GM18858 (cell line): ENCODE data around the gene ANKLE1.
A peak's percentile ranks its signal among the peaks of the same experiment; 100 is the strongest.
"Not testable (repeated sequence)": the region's sequence is repeated elsewhere in the genome, so short reads cannot be mapped to it uniquely, and the experiment has no call there.

Experiments
- ATAC-seq: cut with Tn5 transposase; IDR thresholded peaks from one replicate; pipeline ENCODE4 v1.9.1; 2021; ENCODE audit not compliant: unreplicated experiment

ANKLE1 gene

GRCh38 chr19:17246681-17247425, 34.8 kb upstream of the ANKLE1 start:
- no peak for ATAC-seq

DNA sequence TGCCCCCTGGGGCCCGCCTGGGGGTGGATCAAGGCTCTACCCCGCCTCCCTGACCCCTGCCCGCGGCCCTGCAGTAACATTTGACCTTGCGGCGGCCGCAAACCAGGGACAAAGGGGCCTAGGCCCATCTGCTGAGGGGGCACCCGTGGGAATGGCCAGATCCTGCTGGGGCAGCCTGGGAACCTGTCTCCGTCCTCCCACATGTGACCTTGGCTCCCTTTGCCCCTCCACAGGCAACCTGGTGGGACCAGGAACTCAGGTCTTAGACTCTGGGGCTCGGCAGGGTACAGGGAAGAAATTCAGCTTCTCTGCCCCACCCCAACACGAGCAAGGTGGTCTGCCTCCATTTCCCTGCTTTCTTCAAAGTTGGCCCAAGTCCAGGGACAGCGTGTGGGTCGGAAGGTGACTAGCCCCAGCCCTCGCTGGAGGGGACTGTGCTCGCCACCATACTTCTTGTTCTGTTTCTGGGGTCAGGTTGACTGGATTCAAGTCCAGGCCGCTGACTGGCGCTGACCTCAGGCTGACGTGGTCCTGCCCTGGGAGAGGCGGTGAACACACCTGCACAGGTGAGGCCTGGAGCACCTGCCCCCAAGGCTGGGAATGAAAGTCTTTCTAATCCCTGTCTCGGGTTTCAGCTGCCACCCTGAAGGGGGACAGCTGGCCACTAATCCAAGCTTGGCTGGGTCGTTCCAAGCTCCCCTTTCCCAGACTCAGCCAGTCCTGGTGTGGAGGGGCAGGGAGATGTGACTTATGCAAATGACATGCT, 33.5 kb upstream of the ANKLE1 start:
- no peak for ATAC-seq

DNA sequence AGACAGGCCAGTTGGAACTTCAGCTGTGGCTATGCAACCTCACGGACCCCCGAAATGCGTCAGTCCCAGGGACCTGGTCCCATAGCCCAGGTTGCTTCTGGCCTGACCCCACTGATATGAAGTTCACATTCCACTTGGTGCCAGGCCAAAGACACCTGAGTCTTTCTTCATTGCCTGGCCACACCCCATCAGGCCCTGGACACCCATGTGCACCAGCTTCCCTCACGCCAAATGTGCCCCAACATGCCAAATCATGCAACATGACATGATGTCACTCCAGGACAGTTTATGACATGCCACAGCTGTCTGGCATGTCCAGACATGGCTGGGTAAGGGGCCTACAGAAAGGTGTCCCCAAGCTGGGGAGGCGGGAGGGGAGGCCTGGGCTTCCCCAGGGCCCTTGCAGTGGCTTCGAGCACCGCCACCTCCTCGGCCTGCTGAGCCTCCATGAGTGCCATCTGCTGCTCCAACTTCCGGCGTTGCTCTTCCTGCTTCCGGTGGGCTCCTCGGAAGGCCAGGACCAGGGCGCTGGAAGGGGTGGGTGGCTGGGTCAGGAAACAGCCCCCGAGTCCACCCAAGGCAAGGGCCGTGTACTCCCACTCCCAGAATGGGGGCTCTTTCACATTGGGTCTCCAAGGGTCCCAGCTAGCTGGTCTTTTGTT, 31.7 kb upstream of the ANKLE1 start:
- ATAC-seq, result no peak

- ATAC-seq, result no peak
Measured at GRCh38 chr19:17254636-17255035, 27.1 kb upstream of the ANKLE1 start.

DNA sequence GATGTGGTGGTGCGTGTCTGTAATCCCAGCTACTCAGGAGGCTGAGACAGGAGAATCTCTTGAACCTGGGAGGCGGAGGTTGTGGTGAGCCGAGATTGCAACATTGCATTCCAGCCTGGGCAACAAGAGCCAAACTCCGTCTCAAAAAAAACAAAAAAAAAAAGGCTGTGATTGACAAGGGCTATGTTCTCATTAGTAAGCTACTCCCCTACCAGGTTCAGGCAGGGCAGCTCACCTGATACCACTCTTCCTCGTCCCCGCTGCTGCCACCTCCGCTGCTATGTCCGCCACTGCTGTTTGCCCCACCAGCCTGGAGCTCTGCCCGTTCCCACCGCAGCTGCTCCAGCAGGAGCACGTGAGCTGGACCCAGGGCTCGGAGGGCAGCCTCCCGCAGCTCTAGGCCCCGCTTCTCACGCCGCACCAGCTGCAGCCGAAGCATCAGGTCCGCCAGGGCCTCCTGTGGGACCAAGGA, 26.5 kb upstream of the ANKLE1 start:
- no peak for ATAC-seq

DNA sequence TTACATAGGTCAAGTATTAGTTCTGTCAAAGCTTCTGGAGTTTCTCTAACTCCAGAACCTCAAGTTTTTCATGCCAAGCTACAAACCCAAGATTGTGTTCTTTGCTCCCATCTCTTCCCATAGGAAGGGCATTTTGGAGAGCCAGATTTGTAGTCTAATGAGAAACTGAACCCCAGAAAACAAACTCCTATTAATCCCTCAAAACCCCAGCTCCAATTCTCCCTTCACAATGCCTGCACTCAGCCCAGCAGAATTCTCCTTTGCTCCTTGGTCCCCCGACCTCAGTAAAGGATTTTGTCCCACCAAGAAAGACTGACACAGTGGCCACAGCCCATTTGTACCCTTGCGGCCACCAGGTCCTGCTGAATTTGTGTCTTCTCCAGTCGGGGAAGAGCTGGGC, 25.6 kb upstream of the ANKLE1 start:
- ATAC-seq, result no peak

DNA sequence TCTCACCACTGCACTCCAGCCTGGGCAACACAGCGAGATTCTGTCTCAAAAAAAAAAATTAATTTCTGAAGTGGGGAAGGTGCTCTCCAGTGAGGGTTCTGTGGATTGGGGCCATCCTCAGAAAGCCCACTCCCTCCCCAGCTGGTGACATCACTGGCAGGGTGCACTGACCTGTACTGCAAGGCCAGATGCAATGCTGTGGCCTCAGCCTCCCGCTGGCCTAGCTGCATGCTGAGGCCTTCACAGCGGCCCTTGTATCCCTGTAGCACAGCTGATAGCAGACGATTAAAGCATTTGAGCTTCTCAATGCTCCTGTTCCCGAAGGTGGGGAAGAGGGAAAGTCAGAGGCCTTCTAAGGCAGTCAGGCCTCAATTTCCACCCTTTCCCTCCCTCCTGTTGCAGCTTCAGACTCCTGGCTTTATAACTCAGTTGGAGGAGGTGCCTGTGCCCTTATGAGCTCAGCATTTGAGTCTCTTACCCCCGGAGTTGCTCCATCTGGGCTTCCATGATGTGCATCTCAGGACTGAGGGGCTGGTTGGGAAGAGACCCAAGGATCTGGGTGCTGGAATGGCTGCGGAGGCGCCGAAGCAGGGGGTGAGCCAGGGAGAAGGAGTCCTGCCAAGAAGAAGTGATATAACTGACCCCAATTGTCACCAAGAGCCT, 22.5 kb upstream of the ANKLE1 start:
- no peak for ATAC-seq

DNA sequence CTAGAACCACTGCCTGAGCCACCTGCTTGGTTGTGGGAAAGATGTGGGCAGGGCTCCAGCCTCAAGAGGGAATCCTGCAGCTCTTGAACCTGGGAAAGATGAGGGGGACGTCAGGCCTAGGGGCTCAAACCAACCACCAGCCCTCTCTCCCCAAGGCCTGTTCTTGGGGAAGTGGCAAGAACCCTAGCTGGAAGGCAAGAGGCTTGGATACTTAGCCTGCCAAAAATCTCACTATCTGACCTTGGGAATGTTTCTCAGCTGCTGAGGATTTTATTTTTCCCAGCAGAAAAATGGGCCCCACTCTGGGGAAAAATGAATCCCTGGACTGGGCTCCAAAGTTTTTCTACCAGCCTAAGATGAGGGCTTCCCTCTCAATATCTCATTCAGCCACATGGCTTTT, 21.8 kb upstream of the ANKLE1 start:
- no peak for ATAC-seq

GRCh38 chr19:17260842-17261325, 20.8 kb upstream of the ANKLE1 start:
- ATAC-seq, result no peak

- no peak for ATAC-seq
Measured at GRCh38 chr19:17262557-17262956, 19.1 kb upstream of the ANKLE1 start.

DNA sequence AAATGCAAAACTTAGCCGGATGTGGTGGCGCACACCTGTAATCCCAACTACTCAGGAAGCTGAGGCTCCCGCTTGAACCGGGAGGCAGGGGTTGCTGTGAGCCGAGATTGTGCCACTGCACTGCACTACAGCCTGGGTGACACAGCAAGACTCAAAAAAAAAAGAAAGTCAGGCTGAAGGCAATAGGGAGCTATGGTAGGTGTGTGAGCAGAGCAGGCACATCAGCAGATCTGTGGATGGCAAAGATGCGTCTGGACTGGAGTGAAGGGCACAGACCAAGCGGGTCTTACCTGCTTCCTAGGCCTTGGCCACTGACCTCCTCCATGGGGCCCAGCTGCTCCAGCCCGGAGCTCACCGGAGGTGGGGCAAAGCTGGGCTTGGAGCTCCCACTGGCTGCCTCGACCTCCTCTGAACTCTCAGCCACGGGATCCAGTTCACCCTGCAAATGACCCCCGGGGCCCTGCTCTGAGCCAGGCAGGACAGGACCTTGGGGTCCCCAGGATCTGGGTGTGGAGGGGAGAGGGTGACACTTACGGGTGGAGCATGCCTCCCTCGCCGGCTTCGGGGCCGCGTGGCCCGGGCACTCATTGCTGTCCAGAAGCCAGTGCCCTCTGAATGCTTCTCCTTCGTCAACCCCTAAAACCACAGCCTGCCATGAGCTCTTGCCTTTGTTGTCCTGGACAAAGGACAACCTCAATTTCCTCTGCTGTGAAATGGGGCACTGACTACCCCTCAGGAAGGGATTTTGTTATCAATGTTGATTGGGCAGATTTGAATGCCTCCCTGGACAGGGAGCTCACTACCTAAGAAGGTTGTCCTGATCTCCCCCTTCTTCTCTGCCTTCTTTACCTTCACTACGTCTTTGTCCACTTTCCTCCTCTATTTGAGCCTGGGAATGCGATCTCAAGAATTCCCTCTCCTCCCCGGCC, 17.7 kb upstream of the ANKLE1 start:
- no peak for ATAC-seq

GRCh38 chr19:17264641-17264979, 17.1 kb upstream of the ANKLE1 start, which contains the start of gene USHBP1:
TSS of gene USHBP1 (minus strand) at chr19:17264745. CDS start at chr19:17264299, 446 bp downstream.
- ATAC-seq, result no peak

DNA sequence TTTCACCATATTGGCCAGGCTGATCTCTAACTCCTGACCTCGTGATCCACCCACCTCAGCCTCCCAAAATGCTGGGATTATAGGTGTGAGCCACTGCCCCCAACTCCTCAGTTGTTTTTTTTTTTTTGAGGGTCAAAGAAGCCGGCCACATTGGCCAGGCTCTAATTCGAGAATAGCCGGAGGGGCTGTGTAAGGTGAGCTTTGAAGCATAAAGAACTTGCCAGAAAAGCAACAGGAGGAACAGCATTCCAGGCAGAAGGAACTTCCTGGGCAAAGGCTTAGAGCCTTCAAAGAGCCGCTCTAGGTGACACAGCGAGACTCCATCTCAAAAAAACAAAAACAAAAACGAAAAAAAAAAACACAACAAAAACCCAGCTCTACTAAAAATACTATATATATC, 15.7 kb upstream of the ANKLE1 start:
- ATAC-seq, result no peak

DNA sequence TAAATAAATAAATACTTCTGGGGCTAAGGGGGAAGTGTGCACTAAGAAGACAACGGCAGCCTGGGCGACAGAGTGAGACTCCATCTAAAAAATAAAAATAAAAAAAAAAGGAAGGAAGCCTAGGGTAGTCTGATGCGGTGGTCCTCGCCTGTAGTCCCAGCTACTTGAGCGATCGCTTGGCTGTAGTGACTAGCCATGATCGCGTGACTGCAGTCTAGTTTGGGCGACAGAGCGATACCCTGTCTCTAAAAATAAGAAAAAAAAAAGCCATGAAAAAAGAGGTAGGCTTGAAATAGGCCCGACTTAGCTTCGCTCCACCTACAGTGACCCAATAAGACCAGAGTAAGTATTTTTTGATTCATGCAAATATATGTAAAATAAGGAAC, 15.1 kb upstream of the ANKLE1 start:
- peak; percentile 18 for ATAC-seq

DNA sequence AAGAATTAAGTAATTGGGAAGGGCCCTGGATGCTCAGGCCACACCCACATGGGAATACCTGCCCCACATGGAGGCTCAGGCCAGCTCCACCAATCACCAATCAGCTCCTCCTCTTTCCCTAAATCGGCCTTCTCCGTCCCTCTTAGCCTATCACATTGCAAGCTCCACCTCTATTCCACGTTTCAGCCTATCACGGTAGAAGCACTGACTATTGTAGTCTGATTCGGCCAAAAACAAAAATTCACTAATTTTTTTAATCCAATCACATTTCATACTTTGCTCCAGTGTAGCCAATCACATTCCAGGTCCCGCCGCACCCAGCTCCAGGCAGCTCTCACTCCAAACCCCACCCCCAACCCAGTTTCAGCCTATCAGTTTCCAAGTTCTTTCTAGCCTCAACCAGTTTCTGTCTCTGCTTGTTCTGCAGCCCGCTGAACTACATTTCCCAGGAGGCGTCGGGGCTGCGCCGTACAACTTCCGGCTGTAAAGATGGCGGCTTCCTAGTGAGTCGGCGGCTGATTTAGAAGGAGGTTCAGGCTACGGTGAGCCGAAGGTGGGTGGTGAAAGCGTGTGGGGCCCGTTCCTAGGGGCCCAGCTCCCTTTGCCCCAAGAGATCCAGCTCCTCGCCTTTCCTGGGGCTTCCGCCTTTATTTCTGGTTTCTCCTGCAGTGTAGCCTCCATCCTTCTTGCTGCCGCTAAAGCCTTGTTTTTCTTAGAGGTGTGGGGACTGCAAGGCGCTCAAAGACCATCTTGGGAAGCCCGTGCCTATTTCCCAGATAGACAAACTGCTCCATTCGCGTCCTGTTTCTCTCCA, 14.5 kb upstream of the ANKLE1 start, which contains the start of gene BABAM1:
Gene BABAM1 (plus strand): TSS at position 469 of the 814 bp plus-strand sequence. CDS start 1,364 bp downstream, outside the sequence.
- ATAC-seq, result peak; percentile 79

DNA sequence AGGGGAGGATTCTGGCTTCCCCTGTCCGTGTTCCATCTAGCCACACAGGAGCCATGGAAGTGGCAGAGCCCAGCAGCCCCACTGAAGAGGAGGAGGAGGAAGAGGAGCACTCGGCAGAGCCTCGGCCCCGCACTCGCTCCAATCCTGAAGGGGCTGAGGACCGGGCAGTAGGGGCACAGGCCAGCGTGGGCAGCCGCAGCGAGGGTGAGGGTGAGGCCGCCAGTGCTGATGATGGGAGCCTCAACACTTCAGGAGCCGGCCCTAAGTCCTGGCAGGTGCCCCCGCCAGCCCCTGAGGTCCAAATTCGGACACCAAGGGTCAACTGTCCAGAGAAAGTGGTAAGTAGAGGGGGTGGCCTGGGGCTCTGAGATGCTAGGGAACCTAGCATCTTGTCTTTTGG, 12.9 kb upstream of the ANKLE1 start:
- ATAC-seq, result no peak

- not testable (repeated sequence) for ATAC-seq
Measured at GRCh38 chr19:17274892-17275291, 6.8 kb upstream of the ANKLE1 start.

GRCh38 chr19:17275441-17276175, 6.1 kb upstream of the ANKLE1 start:
- no peak for ATAC-seq
